Prostate gland (tissue), 2 donors: ENCODE measurements around the gene ADD3. TPM values are rescaled to one million over a fixed set of nuclear protein-coding genes. Genes with fewer than 3 reads are reported as not detected.
"Not testable (repeated sequence)": the region's sequence is repeated elsewhere in the genome, so short reads cannot be mapped to it uniquely, and the experiment has no call there.

ENCODE experiments used
- DNase-seq: peaks from one replicate; pipeline ENCODE4 v3.0.0-alpha.2; 2019; ENCODE audit warnings: low spot score
- H3K27ac ChIP-seq, 2 donors: fragments of 200-600 bp; sonication (generic); 2 replicates each; pipeline ENCODE4 v1.5.1; 2017 to 2019
- H3K27me3 ChIP-seq: fragments of 200-600 bp; sonication (generic); replicated peaks from 2 replicates; pipeline ENCODE4 v1.5.1; 2019; ENCODE audit not compliant: insufficient read depth
- H3K36me3 ChIP-seq, 2 donors: fragments of 200-600 bp; sonication (generic); 1 replicate in 1 of 2; 2 replicates in 1 of 2; pipeline versions ENCODE4 v1.5.1 to v1.8.1; 2017 to 2019
- H3K4me1 ChIP-seq: fragments of 200-600 bp; sonication (generic); replicated peaks from 2 replicates; pipeline ENCODE4 v1.5.1; 2019
- H3K4me3 ChIP-seq, 2 donors: fragments of 200-600 bp; sonication (generic); 2 replicates each; pipeline ENCODE4 v1.5.1; 2017 to 2019
- H3K9me3 ChIP-seq: fragments of 200-600 bp; sonication (generic); 2 replicates; pipeline ENCODE4 v1.5.1; 2017
- POLR2A ChIP-seq: fragments of 450-650 bp; IDR thresholded peaks from one replicate; pipeline ENCODE4 v1.6.1; 2016; ENCODE audit warnings: antibody characterized with exemption, mild to moderate bottlenecking
- POLR2AphosphoS5 ChIP-seq: sonication (generic); formaldehyde crosslinking; IDR thresholded peaks from one replicate; pipeline ENCODE4 v1.6.1; 2017; ENCODE audit warnings: antibody characterized with exemption
- WGBS: methylation state at CpG from one replicate; pipeline ENCODE4 v1.1.5; 2018; 5-methylcytosine and 5-hydroxymethylcytosine counted together
- intact Hi-C: fragments of 100-400 bp; cut with DNase I; formaldehyde crosslinking; loops from one replicate; pipeline ENCODE4 v1.14.2; 2022
- total RNA-seq, 2 donors: library from RNA; depleted of rRNA; stranded (reverse); fragments of >200 nt; gene quantifications; one replicate each; pipeline ENCODE4 v1.1.0, GENCODE V29; 2016
- TF ChIP-seq, protein P1 (sequence below), 4 experiments: fragments of 200-600 bp in 2 of 4; fragments of 450-650 bp in 2 of 4; sonication (generic) in 2 of 4; IDR thresholded peaks; 1 replicate in 3 of 4; 2 replicates in 1 of 4; pipeline ENCODE4 v1.5.1; 2016 to 2019; ENCODE audit warnings: antibody characterized with exemption in 4 of 4, mild to moderate bottlenecking in 2 of 4, moderate library complexity in 2 of 4

The ADD3 gene
- total RNA-seq, 2 donors from 2014 or later: 76.4 to 127 TPM

DNA sequence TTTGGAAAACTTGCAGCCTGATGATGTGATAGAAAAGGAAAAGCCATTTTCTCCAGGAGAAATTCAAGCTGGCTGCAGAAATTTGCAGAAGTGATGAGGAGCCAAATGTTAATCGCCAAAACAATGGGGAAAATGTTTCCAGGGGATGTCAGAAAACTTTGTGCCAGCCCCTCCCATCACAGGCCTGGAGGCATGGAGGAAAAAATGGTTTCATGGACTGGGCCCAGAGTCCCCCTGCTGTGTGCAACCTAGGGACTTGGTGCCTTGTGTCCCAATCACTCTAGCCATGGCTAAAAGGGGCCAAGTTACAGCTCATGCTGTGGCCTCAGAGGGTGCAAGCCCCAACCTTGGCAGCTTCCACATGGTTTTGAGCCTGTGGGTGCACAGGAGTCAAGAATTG lies 41.0 kb downstream of the ADD3 start:
- intact Hi-C loops: no loop called here
- Histone ChIP-seq H3K27me3 (no peaks in the 10 kb centered on the region), H3K36me3 (no peaks in the 10 kb centered on the region), H3K4me3 (no peak overlapping the region), H3K4me1 (no peaks in the 10 kb centered on the region), H3K9me3 (no peaks in the 10 kb centered on the region), H3K27ac (no peak overlapping the region)
- DNase-seq: no peak
- 96% methylated on average over 1 of the region's 1 CpG for WGBS
- TF ChIP-seq, protein P1, sequence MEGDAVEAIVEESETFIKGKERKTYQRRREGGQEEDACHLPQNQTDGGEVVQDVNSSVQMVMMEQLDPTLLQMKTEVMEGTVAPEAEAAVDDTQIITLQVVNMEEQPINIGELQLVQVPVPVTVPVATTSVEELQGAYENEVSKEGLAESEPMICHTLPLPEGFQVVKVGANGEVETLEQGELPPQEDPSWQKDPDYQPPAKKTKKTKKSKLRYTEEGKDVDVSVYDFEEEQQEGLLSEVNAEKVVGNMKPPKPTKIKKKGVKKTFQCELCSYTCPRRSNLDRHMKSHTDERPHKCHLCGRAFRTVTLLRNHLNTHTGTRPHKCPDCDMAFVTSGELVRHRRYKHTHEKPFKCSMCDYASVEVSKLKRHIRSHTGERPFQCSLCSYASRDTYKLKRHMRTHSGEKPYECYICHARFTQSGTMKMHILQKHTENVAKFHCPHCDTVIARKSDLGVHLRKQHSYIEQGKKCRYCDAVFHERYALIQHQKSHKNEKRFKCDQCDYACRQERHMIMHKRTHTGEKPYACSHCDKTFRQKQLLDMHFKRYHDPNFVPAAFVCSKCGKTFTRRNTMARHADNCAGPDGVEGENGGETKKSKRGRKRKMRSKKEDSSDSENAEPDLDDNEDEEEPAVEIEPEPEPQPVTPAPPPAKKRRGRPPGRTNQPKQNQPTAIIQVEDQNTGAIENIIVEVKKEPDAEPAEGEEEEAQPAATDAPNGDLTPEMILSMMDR (IDR thresholded peaks at IDR 0.05): no peak
- TF ChIP-seq POLR2AphosphoS5: no peak
- TF ChIP-seq POLR2A: no peak

DNA sequence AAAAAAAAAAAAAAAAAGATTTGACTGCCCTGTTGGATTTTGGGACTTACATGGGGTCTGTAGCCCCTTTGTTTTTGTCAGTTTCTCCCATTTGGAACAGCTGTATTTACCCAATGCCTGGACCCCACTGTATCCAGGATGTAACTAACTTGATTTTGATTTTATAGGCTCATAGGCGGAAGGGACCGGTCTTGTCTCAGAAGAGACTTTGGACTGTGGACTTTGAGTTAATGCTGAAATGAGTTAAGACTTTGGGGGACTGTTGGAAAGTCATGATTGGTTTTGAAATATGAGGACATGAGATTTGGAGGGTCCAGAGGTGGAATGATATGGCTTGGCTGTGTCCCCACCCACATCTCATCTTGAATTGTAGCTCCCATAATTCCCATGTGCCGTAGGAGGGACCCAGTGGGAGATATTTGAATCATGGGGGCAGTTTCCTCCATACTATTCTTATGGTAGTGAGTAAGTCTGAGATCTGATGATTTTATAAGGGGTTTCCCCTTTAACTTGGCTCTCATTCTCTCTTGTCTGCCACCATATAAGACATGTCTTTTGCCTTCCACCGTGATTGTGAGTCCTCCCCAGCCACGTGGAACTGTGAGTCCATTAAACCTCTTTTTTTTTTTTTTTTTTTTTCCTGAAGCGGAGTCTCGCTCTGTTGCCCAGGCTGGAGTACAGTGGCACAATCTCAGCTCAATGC lies 42.3 kb downstream of the ADD3 start:
- H3K36me3 ChIP-seq, DNase-seq, H3K27ac ChIP-seq, intact Hi-C loops, H3K27me3 ChIP-seq, H3K4me1 ChIP-seq, H3K9me3 ChIP-seq, H3K4me3 ChIP-seq: not testable (repeated sequence)
- 97% methylated on average over 7 of the region's 7 CpGs for WGBS

DNA sequence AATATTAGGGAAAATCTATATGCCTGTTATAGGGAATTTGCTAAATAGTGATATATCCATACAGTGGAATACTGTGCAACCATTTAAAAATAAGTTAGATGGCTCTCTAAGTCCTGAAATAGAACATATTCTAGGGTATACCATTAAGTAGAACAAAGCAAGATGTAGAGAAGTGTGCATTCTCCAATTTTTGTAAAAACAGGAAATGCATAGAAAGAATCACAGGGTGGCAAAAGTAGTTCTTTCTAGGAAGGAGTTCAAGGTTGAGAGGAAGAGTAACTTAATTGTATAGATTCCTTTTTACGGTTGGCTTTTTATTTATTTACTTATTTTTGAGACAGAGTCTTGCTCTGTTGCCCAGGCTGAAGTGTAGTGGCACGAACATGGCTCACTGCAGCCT lies 43.7 kb downstream of the ADD3 start:
- H3K27ac ChIP-seq: no peak overlapping the region
- H3K4me1 ChIP-seq: no peaks in the 10 kb centered on the region
- H3K27me3 ChIP-seq: no peaks in the 10 kb centered on the region
- TF ChIP-seq POLR2A: no peak
- TF ChIP-seq, protein P1 (IDR thresholded peaks at IDR 0.05): no peak
- TF ChIP-seq POLR2AphosphoS5: no peak
- H3K9me3 ChIP-seq: no peaks in the 10 kb centered on the region
- no peaks in the 10 kb centered on the region for H3K36me3 ChIP-seq
- intact Hi-C loops: no loop called here
- DNase-seq: no peak
- 92% methylated on average over 2 of the region's 2 CpGs for WGBS
- no peak overlapping the region for H3K4me3 ChIP-seq

DNA sequence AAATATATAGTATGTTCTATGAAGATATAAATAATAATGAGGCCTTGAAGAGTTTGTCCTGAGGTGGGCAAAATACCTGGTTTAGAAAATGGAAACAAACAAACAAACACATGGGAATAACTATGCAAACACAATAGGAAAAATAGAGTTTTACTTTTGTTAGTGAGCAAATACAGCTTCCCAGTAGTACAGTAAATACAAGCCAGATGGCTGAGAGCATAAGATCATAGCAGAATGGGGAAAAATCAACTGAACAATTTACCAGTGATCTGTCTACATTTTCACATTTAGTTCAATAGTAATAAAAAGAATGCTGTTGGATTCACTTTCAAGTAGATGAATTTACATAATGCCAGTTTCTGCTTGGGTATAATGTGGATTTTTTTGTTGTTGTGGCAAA lies 45.1 kb downstream of the ADD3 start:
- no peak for DNase-seq
- no peaks in the 10 kb centered on the region for H3K4me1 ChIP-seq
- no peaks in the 10 kb centered on the region for H3K9me3 ChIP-seq
- no peak overlapping the region for H3K27ac ChIP-seq
- no peak overlapping the region for H3K4me3 ChIP-seq
- no peaks in the 10 kb centered on the region for H3K27me3 ChIP-seq
- intact Hi-C loops: no loop called here
- TF ChIP-seq POLR2AphosphoS5: no peak
- TF ChIP-seq POLR2A: no peak
- TF ChIP-seq, protein P1 (IDR thresholded peaks at IDR 0.05): no peak
- no peaks in the 10 kb centered on the region for H3K36me3 ChIP-seq

DNA sequence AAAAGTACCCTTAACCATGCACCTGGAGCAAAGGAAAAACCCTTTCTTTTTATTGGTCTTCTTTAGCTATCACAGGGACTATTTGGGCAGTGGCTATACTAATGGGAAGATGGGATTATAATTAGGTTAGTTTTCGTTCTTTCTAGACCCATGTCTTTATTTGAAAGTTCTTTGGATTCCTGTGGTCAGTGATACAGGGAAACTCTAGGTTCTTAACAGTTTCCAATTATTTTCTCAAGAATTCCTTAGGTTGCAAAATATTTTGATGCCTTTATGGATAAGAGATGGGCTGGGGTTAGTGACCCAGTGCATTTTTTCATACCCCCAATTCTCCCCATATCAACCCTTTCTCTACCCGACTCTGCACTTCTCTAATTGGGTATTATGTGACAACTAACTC lies 49.0 kb downstream of the ADD3 start:
- Histone ChIP-seq H3K27me3 (no peaks in the 10 kb centered on the region), H3K36me3 (no peaks in the 10 kb centered on the region), H3K4me1 (no peaks in the 10 kb centered on the region), H3K9me3 (no peaks in the 10 kb centered on the region), H3K27ac (no peak overlapping the region), H3K4me3 (no peak overlapping the region)
- 78% methylated on average over 2 of the region's 2 CpGs for WGBS
- DNase-seq: no peak
- intact Hi-C loops: no loop called here
- TF ChIP-seq, protein P1 (IDR thresholded peaks at IDR 0.05): no peak
- no peak for TF ChIP-seq POLR2AphosphoS5
- TF ChIP-seq POLR2A: no peak
